Activated CD4-positive, alpha-beta T cell treated with anti-CD3 and anti-CD28 coated beads, Interleukin-2, amount 50 U/mL, for 48 hours (primary cell): ENCODE results near the gene SORCS2.

Experiments used
- DNase-seq, 2 experiments: peaks; one replicate each; pipeline ENCODE4 v3.0.0-alpha.2; 2020

SORCS2 gene

GRCh38 chr4:7422151-7422897 lies 230.0 kb downstream of the SORCS2 start:
- no peak for DNase-seq

GRCh38 chr4:7422898-7423180 lies 230.5 kb downstream of the SORCS2 start:
- no peak for DNase-seq

- DNase-seq: no peak
Measured at GRCh38 chr4:7423391-7423790, 231.1 kb downstream of the SORCS2 start.

GRCh38 chr4:7423801-7424552 lies 231.6 kb downstream of the SORCS2 start:
- no peak for DNase-seq

GRCh38 chr4:7424553-7425111 lies 232.3 kb downstream of the SORCS2 start:
- no peak for DNase-seq

- no peak for DNase-seq
Measured at GRCh38 chr4:7425124-7425523, 232.8 kb downstream of the SORCS2 start.

GRCh38 chr4:7425591-7426468 lies 233.5 kb downstream of the SORCS2 start:
- DNase-seq: no peak

- DNase-seq: no peak
Measured at GRCh38 chr4:7426525-7427171, 234.3 kb downstream of the SORCS2 start.

- no peak for DNase-seq
Measured at GRCh38 chr4:7427361-7427760, 235.0 kb downstream of the SORCS2 start.

- no peak for DNase-seq
Measured at GRCh38 chr4:7427831-7428260, 235.5 kb downstream of the SORCS2 start.

- no peak for DNase-seq
Measured at GRCh38 chr4:7428261-7429068, 236.1 kb downstream of the SORCS2 start.

GRCh38 chr4:7429069-7429416 lies 236.7 kb downstream of the SORCS2 start:
- DNase-seq: no peak

GRCh38 chr4:7429601-7430078 lies 237.3 kb downstream of the SORCS2 start:
- no peak for DNase-seq

- no peak for DNase-seq
Measured at GRCh38 chr4:7430368-7430964, 238.1 kb downstream of the SORCS2 start.

GRCh38 chr4:7430965-7431695 lies 238.8 kb downstream of the SORCS2 start:
- no peak for DNase-seq

- DNase-seq: no peak
Measured at GRCh38 chr4:7431696-7432530, 239.6 kb downstream of the SORCS2 start.

- no peak for DNase-seq
Measured at GRCh38 chr4:7432531-7433375, 240.4 kb downstream of the SORCS2 start.

- no peak for DNase-seq
Measured at GRCh38 chr4:7433376-7434140, 241.2 kb downstream of the SORCS2 start.
